Mesendoderm (in vitro differentiated cells): ENCODE results near the gene PLOD3.

ENCODE experiments used
- DNase-seq: peaks from one replicate; pipeline ENCODE4 v3.0.0; 2013
- H2AK5ac ChIP-seq: 2 replicates; pipeline ENCODE4 v1.6.1; 2013; ENCODE audit warnings: low read length, inconsistent platforms
- H2BK120ac ChIP-seq: 2 replicates; pipeline ENCODE4 v1.6.1; 2013; ENCODE audit warnings: low read depth, mild to moderate bottlenecking, low read length, moderate library complexity, mixed read lengths
- H2BK15ac ChIP-seq: replicated peaks from 2 replicates; pipeline ENCODE4 v1.6.1; 2013; ENCODE audit warnings: low read depth, mild to moderate bottlenecking, moderate library complexity
- H2BK5ac ChIP-seq: 2 replicates; pipeline ENCODE4 v1.6.1; 2013; ENCODE audit warnings: low read length, inconsistent platforms
- H3K18ac ChIP-seq: 2 replicates; pipeline ENCODE4 v1.6.1; 2013; ENCODE audit warnings: mild to moderate bottlenecking, low read length, mixed read lengths
- H3K23ac ChIP-seq: one replicate; pipeline ENCODE4 v1.6.1; 2013; ENCODE audit warnings: low read length
- H3K27ac ChIP-seq: 2 replicates; pipeline ENCODE4 v1.5.1; 2013; ENCODE audit warnings: low read depth, mild to moderate bottlenecking, inconsistent platforms, low read length, moderate library complexity
- H3K27me3 ChIP-seq: 2 replicates; pipeline ENCODE4 v1.6.1; 2013; ENCODE audit warnings: low read length, control low read depth, mild to moderate bottlenecking, inconsistent platforms; ENCODE audit not compliant: insufficient read depth, poor library complexity
- H3K36me3 ChIP-seq: 2 replicates; pipeline ENCODE4 v1.6.1; 2013; ENCODE audit warnings: low read length, inconsistent platforms; ENCODE audit not compliant: control insufficient read depth, insufficient read depth
- H3K4ac ChIP-seq: one replicate; pipeline ENCODE4 v1.6.1; 2013; ENCODE audit warnings: low read depth, mild to moderate bottlenecking, low read length, moderate library complexity
- H3K4me1 ChIP-seq: 2 replicates; pipeline ENCODE4 v1.6.1; 2013; ENCODE audit warnings: low read depth, low read length, inconsistent platforms; ENCODE audit not compliant: control insufficient read depth
- H3K4me2 ChIP-seq: 2 replicates; pipeline ENCODE4 v1.6.1; 2013; ENCODE audit warnings: low read length
- H3K4me3 ChIP-seq: 2 replicates; pipeline ENCODE4 v1.5.1; 2013; ENCODE audit warnings: mild to moderate bottlenecking, low read length
- H3K56ac ChIP-seq: one replicate; pipeline ENCODE4 v1.6.1; 2013; ENCODE audit warnings: low read length
- H3K79me1 ChIP-seq: 2 replicates; pipeline ENCODE4 v1.6.1; 2013; ENCODE audit warnings: low read length, inconsistent platforms
- H3K79me2 ChIP-seq: 2 replicates; pipeline ENCODE4 v1.6.1; 2013; ENCODE audit warnings: mild to moderate bottlenecking, low read length; ENCODE audit not compliant: control insufficient read depth, insufficient read depth
- H3K9ac ChIP-seq: 2 replicates; pipeline ENCODE4 v1.6.1; 2013; ENCODE audit warnings: low read length, inconsistent platforms
- H4K5ac ChIP-seq: one replicate; pipeline ENCODE4 v1.6.1; 2013; ENCODE audit warnings: low read length
- H4K8ac ChIP-seq: one replicate; pipeline ENCODE4 v1.6.1; 2013; ENCODE audit warnings: low read depth, mild to moderate bottlenecking, control low read depth, low read length, moderate library complexity
- WGBS: extraction: QIAGEN DNeasy Blood & Tissue Kit; methylation state at CpG from one replicate; pipeline ENCODE4 v1.1.7; 2013; ENCODE audit warnings: low lambda C conversion rate, missing lambda C conversion rate; ENCODE audit not compliant: insufficient coverage; ENCODE audit errors: extremely low coverage; 5-methylcytosine and 5-hydroxymethylcytosine counted together

The PLOD3 gene

DNA sequence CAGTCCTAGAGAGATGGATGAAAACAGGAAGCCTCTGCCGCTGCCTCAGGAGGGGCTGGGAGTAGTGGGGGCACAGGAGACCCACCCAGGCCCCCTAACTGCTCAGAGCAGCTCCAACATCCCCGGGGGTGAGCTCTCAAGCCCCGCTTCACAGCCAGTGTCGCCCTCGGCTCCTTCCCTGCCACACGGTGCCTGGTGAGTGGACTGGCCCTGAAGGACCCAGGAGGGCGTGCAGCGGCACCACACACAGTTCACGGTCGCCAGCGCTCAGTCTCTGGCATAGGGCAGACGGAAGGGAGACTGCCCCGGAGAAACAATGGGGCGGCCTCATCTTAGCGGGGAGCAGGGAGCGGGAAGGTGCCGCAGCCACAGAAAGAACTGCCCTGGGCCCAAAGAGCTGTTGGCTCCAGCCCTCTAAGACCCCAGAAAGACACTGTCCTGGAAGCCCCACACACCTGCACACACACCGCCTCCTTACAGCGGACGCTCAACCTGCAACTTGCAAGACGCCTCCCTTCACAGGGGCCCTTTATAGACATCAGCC, 19.0 kb upstream of the PLOD3 start:
- Histone ChIP-seq H2AK5ac (no peak overlapping the region), H3K18ac (no peak overlapping the region), H4K8ac (no peak overlapping the region), H3K23ac (no peak overlapping the region), H3K9ac (no peak overlapping the region), H2BK15ac (no peak overlapping the region), H3K79me2 (no peaks in the 10 kb centered on the region), H3K27me3 (no peaks in the 10 kb centered on the region), H3K79me1 (no peaks in the 10 kb centered on the region), H3K27ac (no peak overlapping the region), H3K36me3 (no peaks in the 10 kb centered on the region), H3K56ac (no peak overlapping the region), H3K4ac (no peak overlapping the region), H3K4me3 (no peak overlapping the region), H4K5ac (no peak overlapping the region), H3K4me2 (no peak overlapping the region), H3K4me1 (peaks cover 5% of the 10 kb centered on the region), H2BK5ac (no peak overlapping the region), H2BK120ac (no peak overlapping the region)
- WGBS = no CpG with 5 or more reads among the region's 21 CpGs
- DNase-seq = no peak

GRCh38 chr7:101235522-101235921, 18.1 kb upstream of the PLOD3 start:
- Histone ChIP-seq H2BK120ac (no peak overlapping the region), H3K18ac (no peak overlapping the region), H3K27me3 (no peaks in the 10 kb centered on the region), H3K27ac (no peak overlapping the region), H3K4me3 (no peak overlapping the region), H2BK15ac (no peak overlapping the region), H3K56ac (no peak overlapping the region), H3K79me2 (no peaks in the 10 kb centered on the region), H3K4me2 (no peak overlapping the region), H3K79me1 (no peaks in the 10 kb centered on the region), H2AK5ac (no peak overlapping the region), H3K36me3 (no peaks in the 10 kb centered on the region), H3K4ac (no peak overlapping the region), H2BK5ac (no peak overlapping the region), H3K23ac (no peak overlapping the region), H4K8ac (no peak overlapping the region), H3K4me1 (peaks cover 5% of the 10 kb centered on the region), H3K9ac (no peak overlapping the region), H4K5ac (no peak overlapping the region)
- DNase-seq = no peak
- no CpG with 5 or more reads among the region's 9 CpGs for WGBS

- Histone ChIP-seq H3K23ac (no peak overlapping the region), H3K4me3 (no peak overlapping the region)
- no CpG with 5 or more reads among the region's 11 CpGs for WGBS
Observed at GRCh38 chr7:101235050-101235449, 17.7 kb upstream of the PLOD3 start.

GRCh38 chr7:101234636-101235035, 17.3 kb upstream of the PLOD3 start:
- H3K23ac ChIP-seq = no peak overlapping the region
- peaks cover 5% of the 10 kb centered on the region for H3K4me1 ChIP-seq
- no peak for DNase-seq
- H3K18ac ChIP-seq = no peak overlapping the region
- H3K27ac ChIP-seq = no peak overlapping the region
- no peak overlapping the region for H3K56ac ChIP-seq
- H3K9ac ChIP-seq = no peak overlapping the region
- no peak overlapping the region for H3K4me2 ChIP-seq
- no peak overlapping the region for H3K4ac ChIP-seq
- no peaks in the 10 kb centered on the region for H3K36me3 ChIP-seq
- H2BK15ac ChIP-seq = no peak overlapping the region
- no peaks in the 10 kb centered on the region for H3K79me2 ChIP-seq
- WGBS = no CpG with 5 or more reads among the region's 5 CpGs
- H3K79me1 ChIP-seq = no peaks in the 10 kb centered on the region
- no peaks in the 10 kb centered on the region for H3K27me3 ChIP-seq
- H4K5ac ChIP-seq = no peak overlapping the region
- H2BK120ac ChIP-seq = no peak overlapping the region
- H4K8ac ChIP-seq = no peak overlapping the region
- H2BK5ac ChIP-seq = no peak overlapping the region
- no peak overlapping the region for H3K4me3 ChIP-seq
- no peak overlapping the region for H2AK5ac ChIP-seq

More at GRCh38 chr7:101235050-101235449, 17.7 kb upstream of the PLOD3 start:
- Histone ChIP-seq H2BK120ac (no peak overlapping the region), H4K5ac (no peak overlapping the region), H3K27ac (no peak overlapping the region), H4K8ac (no peak overlapping the region), H3K79me1 (no peaks in the 10 kb centered on the region), H3K79me2 (no peaks in the 10 kb centered on the region), H3K9ac (no peak overlapping the region), H3K56ac (no peak overlapping the region), H2AK5ac (no peak overlapping the region), H2BK15ac (no peak overlapping the region), H3K27me3 (no peaks in the 10 kb centered on the region), H3K4me1 (peaks cover 5% of the 10 kb centered on the region), H3K4ac (no peak overlapping the region), H3K4me2 (no peak overlapping the region), H2BK5ac (no peak overlapping the region), H3K36me3 (no peaks in the 10 kb centered on the region), H3K18ac (no peak overlapping the region)
- peak; percentile 42 for DNase-seq

- H3K4me1 ChIP-seq = peaks cover 5% of the 10 kb centered on the region
- no peak overlapping the region for H4K8ac ChIP-seq
- H3K79me1 ChIP-seq = no peaks in the 10 kb centered on the region
- no peaks in the 10 kb centered on the region for H3K36me3 ChIP-seq
- no peak overlapping the region for H3K4me2 ChIP-seq
- no peak overlapping the region for H2BK15ac ChIP-seq
- H3K18ac ChIP-seq = no peak overlapping the region
- no peaks in the 10 kb centered on the region for H3K79me2 ChIP-seq
- no peak overlapping the region for H2BK120ac ChIP-seq
- no peak overlapping the region for H4K5ac ChIP-seq
- no peak overlapping the region for H3K27ac ChIP-seq
- no peak overlapping the region for H2AK5ac ChIP-seq
- no peak overlapping the region for H3K4me3 ChIP-seq
- WGBS = no CpG with 5 or more reads among the region's 21 CpGs
- H3K56ac ChIP-seq = no peak overlapping the region
- peak; percentile 32 for DNase-seq
- H3K23ac ChIP-seq = no peak overlapping the region
- no peak overlapping the region for H3K4ac ChIP-seq
- H3K27me3 ChIP-seq = no peaks in the 10 kb centered on the region
- H2BK5ac ChIP-seq = no peak overlapping the region
- H3K9ac ChIP-seq = no peak overlapping the region
Observed at GRCh38 chr7:101233907-101234547, 16.6 kb upstream of the PLOD3 start.
